Subcutaneous adipose tissue (tissue), 4 donors: ENCODE data around the gene AADACL3. TPM values are rescaled to one million over a fixed set of nuclear protein-coding genes. Genes with fewer than 3 reads are reported as not detected.

Experiments
- total RNA-seq, 4 donors: library from RNA; depleted of rRNA; stranded (reverse); fragments of >200 nt; gene quantifications; one replicate each; pipeline ENCODE4 v1.1.0, GENCODE V29; 2016
- TF ChIP-seq, protein P1 (sequence below): fragments of 450-650 bp; IDR thresholded peaks from one replicate; pipeline ENCODE4 v1.5.1; 2016; ENCODE audit warnings: low read depth, mild to moderate bottlenecking, control low read depth, antibody characterized with exemption, moderate library complexity

The AADACL3 gene
- total RNA-seq, 4 donors from 2014 or later: 0.16 to 0.19 TPM; not detected in 2

DNA sequence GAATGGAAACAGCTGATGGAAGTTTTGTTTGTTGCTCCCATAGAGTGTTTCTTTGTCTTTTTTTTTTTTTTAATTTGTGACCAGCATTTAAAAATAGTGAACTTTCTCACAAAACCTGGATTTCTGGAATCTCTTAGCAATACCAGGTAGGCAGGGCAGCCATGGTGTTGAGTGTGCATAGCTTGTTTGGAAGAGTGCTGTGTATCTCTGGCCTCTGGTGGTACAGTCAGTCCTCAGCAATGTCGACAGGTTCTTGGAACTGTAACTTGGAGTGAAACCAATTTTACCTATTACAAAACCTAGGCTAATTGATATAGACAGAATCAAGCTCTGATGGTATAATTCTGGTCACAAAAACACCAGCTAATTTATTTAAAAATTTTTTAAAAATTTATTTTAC, 6.7 kb downstream of the AADACL3 start:
- TF ChIP-seq, protein P1, sequence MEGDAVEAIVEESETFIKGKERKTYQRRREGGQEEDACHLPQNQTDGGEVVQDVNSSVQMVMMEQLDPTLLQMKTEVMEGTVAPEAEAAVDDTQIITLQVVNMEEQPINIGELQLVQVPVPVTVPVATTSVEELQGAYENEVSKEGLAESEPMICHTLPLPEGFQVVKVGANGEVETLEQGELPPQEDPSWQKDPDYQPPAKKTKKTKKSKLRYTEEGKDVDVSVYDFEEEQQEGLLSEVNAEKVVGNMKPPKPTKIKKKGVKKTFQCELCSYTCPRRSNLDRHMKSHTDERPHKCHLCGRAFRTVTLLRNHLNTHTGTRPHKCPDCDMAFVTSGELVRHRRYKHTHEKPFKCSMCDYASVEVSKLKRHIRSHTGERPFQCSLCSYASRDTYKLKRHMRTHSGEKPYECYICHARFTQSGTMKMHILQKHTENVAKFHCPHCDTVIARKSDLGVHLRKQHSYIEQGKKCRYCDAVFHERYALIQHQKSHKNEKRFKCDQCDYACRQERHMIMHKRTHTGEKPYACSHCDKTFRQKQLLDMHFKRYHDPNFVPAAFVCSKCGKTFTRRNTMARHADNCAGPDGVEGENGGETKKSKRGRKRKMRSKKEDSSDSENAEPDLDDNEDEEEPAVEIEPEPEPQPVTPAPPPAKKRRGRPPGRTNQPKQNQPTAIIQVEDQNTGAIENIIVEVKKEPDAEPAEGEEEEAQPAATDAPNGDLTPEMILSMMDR: no peak

- TF ChIP-seq, protein P1: no peak
Observed at GRCh38 chr1:12728391-12728790, 12.5 kb downstream of the AADACL3 start.

DNA sequence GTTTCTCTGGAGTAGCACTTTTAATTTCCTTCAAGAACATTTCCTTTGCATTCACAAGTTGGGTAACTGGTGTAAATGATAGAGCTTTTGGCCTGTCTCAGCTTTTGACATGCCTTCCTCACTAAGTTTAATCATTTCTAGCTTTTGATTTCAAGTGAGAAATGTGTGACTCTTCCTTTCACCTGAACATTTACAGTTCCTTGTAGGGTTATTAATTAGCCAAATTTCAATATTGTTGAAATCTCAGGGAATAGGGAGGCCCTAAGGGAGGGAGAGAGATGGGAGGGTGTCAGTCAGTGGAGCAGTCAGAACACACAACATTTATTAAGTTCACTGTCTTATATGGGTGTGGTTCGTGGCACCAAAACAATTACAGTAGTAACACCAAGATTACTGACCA, 14.2 kb downstream of the AADACL3 start:
- TF ChIP-seq, protein P1: no peak

DNA sequence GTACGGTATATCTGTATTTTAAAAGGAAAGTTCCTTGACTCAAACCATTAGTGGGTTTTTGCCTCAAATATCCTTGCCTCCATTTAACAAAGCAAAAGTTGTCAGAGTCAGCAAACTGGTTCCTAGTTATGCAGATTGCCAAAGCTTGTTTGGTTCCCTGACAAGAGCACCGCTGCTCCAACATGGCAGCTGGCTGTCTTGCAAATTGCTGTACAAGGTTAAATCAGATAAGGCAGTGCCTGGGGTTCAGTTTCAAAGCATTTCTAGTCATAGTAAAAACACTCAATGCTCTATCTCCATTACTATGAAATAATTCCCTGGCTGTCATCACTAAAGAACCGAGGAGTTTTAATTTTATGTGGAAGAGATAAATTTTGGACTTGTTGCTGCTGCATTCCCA, 18.7 kb downstream of the AADACL3 start:
- TF ChIP-seq, protein P1: no peak

GRCh38 chr1:12738934-12739333, 23.0 kb downstream of the AADACL3 start:
- TF ChIP-seq, protein P1: no peak

DNA sequence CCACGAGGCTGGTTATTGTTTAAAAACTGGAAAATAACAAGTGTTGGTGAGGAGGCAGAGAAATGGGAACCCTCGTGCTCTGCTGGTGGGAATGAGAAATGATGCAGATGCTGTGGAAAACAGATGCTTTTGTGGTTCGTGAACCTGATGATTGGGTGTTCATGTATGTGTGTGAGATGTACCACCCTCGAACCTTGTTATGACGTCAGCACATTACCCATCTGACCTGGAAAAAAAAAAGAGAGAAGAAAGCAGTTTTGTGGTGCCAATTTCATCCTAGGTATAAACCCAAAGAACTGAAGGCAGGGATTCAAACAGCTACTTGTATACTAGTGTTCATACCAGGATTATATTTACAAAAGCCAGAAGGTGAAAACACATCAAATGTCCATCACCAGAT, 23.7 kb downstream of the AADACL3 start:
- TF ChIP-seq, protein P1: no peak

- TF ChIP-seq, protein P1: no peak
Observed at GRCh38 chr1:12741946-12742345, 26.0 kb downstream of the AADACL3 start.
